Neural progenitor cell (in vitro differentiated cells): ENCODE results near the gene C8B. TPM values are rescaled to one million over a fixed set of nuclear protein-coding genes. Genes with fewer than 3 reads are reported as not detected.

ENCODE experiments used
- DNase-seq: peaks from one replicate; pipeline ENCODE4 v3.0.0-alpha.2; 2016; ENCODE audit warnings: low spot score
- H2AFZ ChIP-seq: fragments of 200-600 bp; sonication (generic); replicated peaks from 2 replicates; pipeline ENCODE4 v1.6.1; 2016; ENCODE audit warnings: antibody characterized with exemption
- H3F3A ChIP-seq: fragments of 200-600 bp; sonication (generic); 2 replicates; pipeline ENCODE4 v1.6.1; 2016; ENCODE audit warnings: antibody characterized with exemption, low read depth
- H3K27ac ChIP-seq: fragments of 200-600 bp; sonication (generic); 2 replicates; pipeline ENCODE4 v1.5.1; 2016; ENCODE audit warnings: mild to moderate bottlenecking
- H3K27me3 ChIP-seq: fragments of 200-600 bp; sonication (generic); 2 replicates; pipeline ENCODE4 v1.6.1; 2016; ENCODE audit warnings: mild to moderate bottlenecking, moderate library complexity
- H3K36me3 ChIP-seq: fragments of 200-600 bp; sonication (generic); 2 replicates; pipeline ENCODE4 v1.5.1; 2016
- H3K4me1 ChIP-seq: fragments of 200-600 bp; sonication (generic); 2 replicates; pipeline ENCODE4 v1.6.1; 2016; ENCODE audit warnings: mixed run types
- H3K4me2 ChIP-seq: fragments of 200-600 bp; sonication (generic); 2 replicates; pipeline ENCODE4 v1.6.1; 2016
- H3K4me3 ChIP-seq: fragments of 200-600 bp; sonication (generic); 2 replicates; pipeline ENCODE4 v1.5.1; 2016
- H3K79me2 ChIP-seq: fragments of 200-600 bp; sonication (generic); 2 replicates; pipeline ENCODE4 v1.6.1; 2016; ENCODE audit warnings: low read depth
- H3K9ac ChIP-seq: fragments of 200-600 bp; sonication (generic); 2 replicates; pipeline ENCODE4 v1.6.1; 2016
- H3K9me3 ChIP-seq: fragments of 200-600 bp; sonication (generic); 2 replicates; pipeline ENCODE4 v1.5.1; 2016; ENCODE audit warnings: low read depth
- H4K20me1 ChIP-seq: fragments of 200-600 bp; sonication (generic); 2 replicates; pipeline ENCODE4 v1.6.1; 2016; ENCODE audit warnings: low read depth
- H3K27ac Mint-ChIP-seq: 3 replicates; pipeline ENCODE4 v1.8.0; 2021; ENCODE audit warnings: mixed read lengths
- H3K27me3 Mint-ChIP-seq: 2 replicates; pipeline ENCODE4 v1.8.0; 2022; ENCODE audit warnings: low read depth, mild to moderate bottlenecking, inconsistent platforms, moderate library complexity, mixed read lengths; ENCODE audit not compliant: insufficient read depth
- H3K36me3 Mint-ChIP-seq: 3 replicates; pipeline ENCODE4 v1.8.0; 2021; ENCODE audit warnings: mixed read lengths
- H3K4me1 Mint-ChIP-seq: 3 replicates; pipeline ENCODE4 v1.8.0; 2021; ENCODE audit warnings: mixed read lengths
- H3K4me3 Mint-ChIP-seq: 3 replicates; pipeline ENCODE4 v1.8.0; 2021; ENCODE audit warnings: mild to moderate bottlenecking, moderate library complexity, mixed read lengths
- H3K9me3 Mint-ChIP-seq: 3 replicates; pipeline ENCODE4 v1.8.0; 2020; ENCODE audit warnings: mixed read lengths
- EZH2 ChIP-seq: fragments of 200-600 bp; sonication (generic); IDR thresholded peaks from 2 replicates; pipeline ENCODE4 v1.6.1; 2017; ENCODE audit warnings: antibody characterized with exemption, mild to moderate bottlenecking, moderate library complexity
- EZH2phosphoT487 ChIP-seq: fragments of 200-600 bp; sonication (generic); IDR thresholded peaks from 2 replicates; pipeline ENCODE4 v1.6.1; 2017; ENCODE audit warnings: antibody characterized with exemption
- total RNA-seq: library from RNA; depleted of rRNA; stranded (reverse); fragments of >200 nt; gene quantifications from 2 replicates; pipeline ENCODE4 v1.2.3, GENCODE V29; 2015; ENCODE audit warnings: low replicate concordance
- TF ChIP-seq, protein P1 (sequence below): fragments of 200-600 bp; sonication (generic); IDR thresholded peaks from 2 replicates; pipeline ENCODE4 v1.5.1; 2017; ENCODE audit warnings: antibody characterized with exemption, mild to moderate bottlenecking

The C8B gene
- total RNA-seq, 1 donor from 2014 or later = not detected

GRCh38 chr1:56992318-56993125 lies 26.7 kb upstream of the C8B start:
- Mint-ChIP-seq H3K36me3 (peaks cover 3% of the 10 kb centered on the region), H3K9me3 (no peaks in the 10 kb centered on the region), H3K27me3 (peaks cover 3% of the 10 kb centered on the region), H3K4me3 (no peak overlapping the region), H3K27ac (no peak overlapping the region), H3K4me1 (peaks cover 4% of the 10 kb centered on the region)
- Histone ChIP-seq H3K79me2 (no peaks in the 10 kb centered on the region), H3K4me3 (no peak overlapping the region), H3K9me3 (no peaks in the 10 kb centered on the region), H3K9ac (no peak overlapping the region), H3K27ac (no peak overlapping the region), H3K4me1 (peaks cover 14% of the 10 kb centered on the region), H2AFZ (no peak overlapping the region), H3K36me3 (no peaks in the 10 kb centered on the region), H3K4me2 (no peak overlapping the region), H3F3A (no peaks in the 10 kb centered on the region), H3K27me3 (no peaks in the 10 kb centered on the region), H4K20me1 (no peaks in the 10 kb centered on the region)
- DNase-seq = no peak
- TF ChIP-seq, protein P1, sequence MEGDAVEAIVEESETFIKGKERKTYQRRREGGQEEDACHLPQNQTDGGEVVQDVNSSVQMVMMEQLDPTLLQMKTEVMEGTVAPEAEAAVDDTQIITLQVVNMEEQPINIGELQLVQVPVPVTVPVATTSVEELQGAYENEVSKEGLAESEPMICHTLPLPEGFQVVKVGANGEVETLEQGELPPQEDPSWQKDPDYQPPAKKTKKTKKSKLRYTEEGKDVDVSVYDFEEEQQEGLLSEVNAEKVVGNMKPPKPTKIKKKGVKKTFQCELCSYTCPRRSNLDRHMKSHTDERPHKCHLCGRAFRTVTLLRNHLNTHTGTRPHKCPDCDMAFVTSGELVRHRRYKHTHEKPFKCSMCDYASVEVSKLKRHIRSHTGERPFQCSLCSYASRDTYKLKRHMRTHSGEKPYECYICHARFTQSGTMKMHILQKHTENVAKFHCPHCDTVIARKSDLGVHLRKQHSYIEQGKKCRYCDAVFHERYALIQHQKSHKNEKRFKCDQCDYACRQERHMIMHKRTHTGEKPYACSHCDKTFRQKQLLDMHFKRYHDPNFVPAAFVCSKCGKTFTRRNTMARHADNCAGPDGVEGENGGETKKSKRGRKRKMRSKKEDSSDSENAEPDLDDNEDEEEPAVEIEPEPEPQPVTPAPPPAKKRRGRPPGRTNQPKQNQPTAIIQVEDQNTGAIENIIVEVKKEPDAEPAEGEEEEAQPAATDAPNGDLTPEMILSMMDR = no peak
- TF ChIP-seq EZH2 (no peak), EZH2phosphoT487 (no peak)

GRCh38 chr1:56991576-56991975 lies 25.8 kb upstream of the C8B start:
- Histone ChIP-seq H3K4me3 (no peak overlapping the region), H3K27ac (no peak overlapping the region), H3K4me2 (no peak overlapping the region), H3K4me1 (peaks cover 14% of the 10 kb centered on the region), H3K36me3 (no peaks in the 10 kb centered on the region), H3F3A (no peaks in the 10 kb centered on the region), H3K79me2 (no peaks in the 10 kb centered on the region), H2AFZ (no peak overlapping the region), H4K20me1 (no peaks in the 10 kb centered on the region), H3K9ac (no peak overlapping the region), H3K9me3 (no peaks in the 10 kb centered on the region), H3K27me3 (no peaks in the 10 kb centered on the region)
- peaks cover 4% of the 10 kb centered on the region for H3K4me1 Mint-ChIP-seq
- no peak overlapping the region for H3K4me3 Mint-ChIP-seq
- no peak overlapping the region for H3K27ac Mint-ChIP-seq
- no peaks in the 10 kb centered on the region for H3K9me3 Mint-ChIP-seq
- no peaks in the 10 kb centered on the region for H3K36me3 Mint-ChIP-seq
- peaks cover 3% of the 10 kb centered on the region for H3K27me3 Mint-ChIP-seq
- DNase-seq = no peak
- TF ChIP-seq, protein P1 = no peak
- no peak for TF ChIP-seq EZH2phosphoT487
- no peak for TF ChIP-seq EZH2

DNA sequence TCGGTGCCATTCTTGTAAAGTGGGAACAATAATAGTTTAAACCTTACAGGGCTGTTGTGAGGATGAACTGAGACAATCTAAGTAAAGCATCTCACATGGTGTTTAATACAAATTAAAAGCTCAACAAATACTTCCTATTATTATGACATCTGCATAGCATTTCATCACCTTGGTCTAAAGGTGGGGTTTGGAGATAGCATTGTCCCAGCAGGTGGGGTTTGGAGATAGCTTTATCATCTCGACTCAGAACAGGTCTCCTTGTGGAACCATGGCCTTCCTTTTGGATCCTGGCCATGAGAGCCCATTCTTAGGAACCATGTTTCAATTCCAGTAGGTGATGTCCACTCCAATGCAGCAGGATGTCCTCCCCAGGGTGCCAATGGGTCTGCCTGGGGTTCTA lies 20.6 kb upstream of the C8B start:
- H3K36me3 Mint-ChIP-seq = no peaks in the 10 kb centered on the region
- Histone ChIP-seq H3K27me3 (no peaks in the 10 kb centered on the region), H3K4me1 (no peaks in the 10 kb centered on the region), H3K4me2 (no peak overlapping the region), H3K9ac (no peak overlapping the region), H3K27ac (no peak overlapping the region), H3F3A (no peaks in the 10 kb centered on the region), H3K79me2 (no peaks in the 10 kb centered on the region), H3K4me3 (no peak overlapping the region), H4K20me1 (no peaks in the 10 kb centered on the region), H3K36me3 (no peaks in the 10 kb centered on the region), H3K9me3 (no peaks in the 10 kb centered on the region), H2AFZ (no peak overlapping the region)
- H3K27me3 Mint-ChIP-seq = no peaks in the 10 kb centered on the region
- no peaks in the 10 kb centered on the region for H3K9me3 Mint-ChIP-seq
- no peak overlapping the region for H3K4me3 Mint-ChIP-seq
- no peak overlapping the region for H3K27ac Mint-ChIP-seq
- TF ChIP-seq EZH2phosphoT487 (no peak), EZH2 (no peak)
- TF ChIP-seq, protein P1 = no peak
- no peaks in the 10 kb centered on the region for H3K4me1 Mint-ChIP-seq
- DNase-seq = no peak
